ENCODE measurements around the gene SLC1A5. TPM values are rescaled to one million over a fixed set of nuclear protein-coding genes. Genes with fewer than 3 reads are reported as not detected.
"Not testable (repeated sequence)": the region's sequence is repeated elsewhere in the genome, so short reads cannot be mapped to it uniquely, and the experiment has no call there.

Gene SLC1A5
- total and polyA plus RNA-seq, 7 experiments from 2014 or later = 1.1 to 120 (median 5.3) TPM

DNA sequence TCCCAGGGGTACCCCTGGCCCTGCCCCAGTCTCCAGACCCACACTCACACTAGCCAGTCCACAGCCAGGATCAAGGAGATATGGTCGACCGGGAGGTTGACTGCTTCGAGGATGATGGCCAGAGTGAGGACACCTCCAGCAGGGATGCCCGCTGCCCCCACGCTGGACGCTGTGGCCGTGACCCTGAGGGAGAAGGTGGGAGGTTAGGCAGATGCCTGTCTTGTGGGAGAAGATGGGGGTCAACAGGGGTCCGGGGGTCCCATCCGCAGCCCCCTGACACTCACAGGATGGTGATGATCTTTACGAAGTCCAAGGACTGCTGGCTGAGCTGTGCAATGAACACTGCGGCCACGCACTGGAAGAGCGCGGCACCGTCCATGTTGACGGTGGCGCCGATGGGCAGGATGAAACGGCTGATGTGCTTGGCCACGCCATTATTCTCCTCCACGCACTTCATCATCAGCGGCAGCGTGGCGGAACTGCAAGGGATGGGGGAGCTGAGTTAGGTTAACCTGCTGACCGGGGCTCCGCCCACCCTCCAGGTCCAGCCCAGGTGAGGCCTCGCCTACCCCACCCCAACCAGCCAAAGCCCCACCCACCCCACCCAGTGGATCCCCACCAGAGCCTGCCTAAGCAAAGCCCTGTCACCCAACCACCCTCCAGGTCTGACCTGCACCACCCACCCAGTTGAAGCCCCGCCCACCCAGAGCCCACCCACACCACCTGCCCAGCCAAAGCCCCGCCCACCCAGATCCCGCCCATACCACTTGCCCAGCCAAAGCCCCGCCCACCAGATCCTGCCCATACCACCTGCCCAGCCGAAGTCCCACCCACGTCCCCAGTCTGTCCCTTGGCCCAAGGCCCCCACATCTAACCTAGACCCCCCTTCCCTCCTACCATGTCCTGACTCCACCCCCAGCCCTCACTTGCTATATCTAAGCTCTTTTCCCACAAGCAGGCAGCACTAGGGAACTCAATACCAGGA lies 11.2 kb downstream of the SLC1A5 start:
- Mint-ChIP-seq H3K27me3 (no peaks in the 10 kb centered on the region), H3K9me3 (peaks cover 0 to 2% (median 0%) of the 10 kb centered on the region in 11 donors), H3K4me3 (no peak overlapping the region), H3K36me3 (peaks cover 6 to 29% (median 12%) of the 10 kb centered on the region in 5 donors), H3K27ac (peak overlapping the region in 1 of 9 donors; percentile 42), H3K4me1 (peaks cover 0 to 24% (median 0%) of the 10 kb centered on the region in 7 donors)
- H3K4me3 ChIP-seq (ENCODE audit: low read length) = no peak overlapping the region
- ChIA-PET CTCF (no interaction called here), POLR2A (no interaction called here)
- intact Hi-C loops (cut with micrococcal nuclease) = no loop called here
- peaks cover 0 to 3% of the 10 kb centered on the region in 2 donors for H3K4me1 ChIP-seq (ENCODE audit: control insufficient read depth in 2 of 2, insufficient read depth in 2 of 2, low read length in 2 of 2)
- no peak overlapping the region for H3K27ac ChIP-seq (ENCODE audit: low read depth, low read length)
- H3K36me3 ChIP-seq (ENCODE audit: control insufficient read depth in 2 of 3, insufficient read depth in 3 of 3, low read length in 3 of 3) = peaks cover 0 to 19% (median 13%) of the 10 kb centered on the region in 3 experiments
- H3K27me3 ChIP-seq (ENCODE audit: control insufficient read depth in 2 of 2, insufficient read depth in 2 of 2, low read length in 2 of 2) = no peaks in the 10 kb centered on the region
- no peaks in the 10 kb centered on the region for H3K9me3 ChIP-seq (ENCODE audit: control insufficient read depth in 2 of 3, low read length in 3 of 3)
- DNase-seq (no peak), ATAC-seq (no peak)

DNA sequence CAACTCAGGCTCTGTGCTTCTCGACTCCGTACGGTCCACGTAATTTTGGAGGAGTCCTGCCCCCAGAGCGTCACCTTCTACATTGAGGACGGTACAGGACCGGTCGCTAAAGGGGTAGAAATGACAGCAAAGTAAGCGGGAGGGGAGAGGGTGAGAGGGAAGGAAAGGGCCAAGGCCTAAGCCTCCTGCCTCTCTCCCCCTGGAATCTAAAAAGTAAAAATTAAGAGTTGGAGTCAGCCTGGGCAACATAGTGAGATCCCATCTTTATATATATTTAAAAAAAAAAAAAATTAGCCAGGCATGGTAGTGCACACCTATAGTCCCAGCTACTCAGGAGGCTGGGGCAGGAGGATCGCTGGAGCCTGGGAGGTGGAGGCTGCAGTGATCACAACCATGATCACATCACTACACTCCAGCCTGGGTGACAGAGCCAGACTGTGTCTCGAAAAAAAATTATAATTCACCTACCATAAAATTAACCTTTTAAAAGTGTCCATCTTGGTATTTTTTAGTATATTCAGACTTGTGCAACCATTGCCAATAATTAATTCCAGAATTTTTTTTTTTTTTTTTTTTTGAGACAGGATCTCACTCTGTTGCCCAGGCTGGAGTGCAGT lies 12.6 kb downstream of the SLC1A5 start:
- Mint-ChIP-seq H3K27ac (no peak overlapping the region), H3K36me3 (peaks cover 6 to 25% (median 12%) of the 10 kb centered on the region in 5 donors), H3K27me3 (no peaks in the 10 kb centered on the region), H3K4me1 (peaks cover 0 to 18% (median 0%) of the 10 kb centered on the region in 7 donors), H3K9me3 (peaks cover 0 to 2% (median 0%) of the 10 kb centered on the region in 11 donors), H3K4me3 (no peak overlapping the region)
- ChIA-PET POLR2A (no interaction called here), CTCF (no interaction called here)
- Histone ChIP-seq H3K4me1 (ENCODE audit: control insufficient read depth in 2 of 2, insufficient read depth in 2 of 2, low read length in 2 of 2) (peaks cover 0 to 3% of the 10 kb centered on the region in 2 donors), H3K27ac (ENCODE audit: low read depth, low read length) (no peak overlapping the region), H3K4me3 (ENCODE audit: low read length) (no peak overlapping the region), H3K36me3 (ENCODE audit: control insufficient read depth in 2 of 3, insufficient read depth in 3 of 3, low read length in 3 of 3) (peaks cover 0 to 18% (median 8%) of the 10 kb centered on the region in 3 experiments), H3K27me3 (ENCODE audit: control insufficient read depth in 2 of 2, insufficient read depth in 2 of 2, low read length in 2 of 2) (no peaks in the 10 kb centered on the region), H3K9me3 (ENCODE audit: control insufficient read depth in 2 of 3, low read length in 3 of 3) (no peaks in the 10 kb centered on the region)
- DNase-seq (no peak), ATAC-seq (no peak)
- intact Hi-C loops (cut with micrococcal nuclease) = no loop called here

DNA sequence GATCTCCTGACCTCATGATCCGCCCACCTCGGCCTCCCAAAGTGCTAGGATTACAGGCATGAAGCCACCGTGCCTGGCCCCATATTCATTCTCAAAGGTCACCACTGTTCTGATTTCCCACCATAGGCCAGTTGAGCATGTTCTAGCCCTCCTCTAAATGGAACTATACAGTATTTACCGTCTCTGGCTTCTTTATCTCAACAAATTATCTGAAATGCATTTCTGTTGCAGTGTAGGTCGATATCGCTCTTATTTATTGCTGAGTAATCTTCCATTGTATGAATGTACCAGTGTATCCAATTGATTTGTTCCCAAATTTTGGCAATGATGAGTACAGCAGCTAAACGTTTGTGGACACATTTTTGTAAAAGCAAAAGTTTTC lies 15.4 kb downstream of the SLC1A5 start:
- no peak for DNase-seq
- H3K4me3 ChIP-seq (ENCODE audit: low read length) = no peak overlapping the region
- H3K27ac ChIP-seq (ENCODE audit: low read depth, low read length) = no peak overlapping the region
- Mint-ChIP-seq H3K36me3 (peaks cover 6 to 17% (median 12%) of the 10 kb centered on the region in 5 donors), H3K4me3 (no peak overlapping the region), H3K27ac (no peak overlapping the region), H3K4me1 (peaks cover 0 to 7% (median 0%) of the 10 kb centered on the region in 7 donors), H3K27me3 (no peaks in the 10 kb centered on the region), H3K9me3 (peaks cover 0 to 2% (median 0%) of the 10 kb centered on the region in 11 donors)
- ChIA-PET POLR2A (no interaction called here), CTCF (no interaction called here)
- intact Hi-C loops (cut with micrococcal nuclease) = no loop called here
- H3K4me1 ChIP-seq (ENCODE audit: control insufficient read depth in 2 of 2, insufficient read depth in 2 of 2, low read length in 2 of 2) = no peaks in the 10 kb centered on the region
- H3K27me3 ChIP-seq (ENCODE audit: control insufficient read depth in 2 of 2, insufficient read depth in 2 of 2, low read length in 2 of 2) = no peaks in the 10 kb centered on the region
- peaks cover 0 to 18% (median 8%) of the 10 kb centered on the region in 3 experiments for H3K36me3 ChIP-seq (ENCODE audit: control insufficient read depth in 2 of 3, insufficient read depth in 3 of 3, low read length in 3 of 3)
- ATAC-seq = no peak
- no peaks in the 10 kb centered on the region for H3K9me3 ChIP-seq (ENCODE audit: control insufficient read depth in 2 of 3, low read length in 3 of 3)

DNA sequence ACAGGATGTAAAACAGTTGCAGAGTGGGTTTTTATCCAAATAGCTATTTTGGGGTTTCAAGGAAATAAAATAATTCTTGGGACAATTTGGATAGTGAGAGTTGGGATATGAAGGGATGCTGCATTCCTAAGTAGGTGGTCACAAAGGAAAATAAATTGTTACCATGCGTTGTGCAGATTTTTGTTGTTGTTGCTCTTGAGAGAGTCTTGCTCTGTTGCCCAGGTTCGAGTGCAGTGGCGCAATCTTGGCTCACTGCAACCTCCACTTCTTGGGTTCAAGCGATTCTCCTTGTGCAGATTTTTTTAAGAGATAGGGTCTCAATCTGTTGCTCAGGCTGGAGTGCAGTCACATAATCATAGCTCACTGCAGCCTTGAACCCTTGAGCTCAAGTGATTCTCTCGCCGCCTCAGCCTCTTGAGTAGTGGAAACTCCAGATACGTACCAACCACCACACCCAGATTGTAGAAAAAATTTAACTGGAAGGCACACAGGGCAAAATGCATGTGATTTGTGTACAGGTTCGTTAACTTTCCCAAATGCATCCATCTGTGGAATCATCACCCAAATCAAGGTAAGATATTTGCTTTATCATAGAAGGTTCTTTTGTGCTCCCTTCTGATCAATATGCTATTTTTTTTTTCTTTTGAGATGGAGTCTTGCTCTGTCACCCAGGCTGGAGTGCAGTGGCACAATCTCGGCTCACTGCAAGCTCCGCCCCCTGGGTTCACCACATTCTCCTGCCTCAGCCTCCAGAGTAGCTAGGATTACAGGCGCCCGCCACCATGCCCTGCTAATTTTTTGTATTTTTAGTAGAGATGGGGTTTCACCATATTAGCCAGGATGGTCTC lies 16.0 kb downstream of the SLC1A5 start:
- peaks cover 0 to 2% (median 0%) of the 10 kb centered on the region in 11 donors for H3K9me3 Mint-ChIP-seq
- H3K27ac ChIP-seq (ENCODE audit: low read depth, low read length) = no peak overlapping the region
- ATAC-seq (no peak), DNase-seq (no peak)
- no peak overlapping the region for H3K4me3 ChIP-seq (ENCODE audit: low read length)
- H3K27ac Mint-ChIP-seq = no peak overlapping the region
- no peaks in the 10 kb centered on the region for H3K27me3 Mint-ChIP-seq
- intact Hi-C loops (cut with micrococcal nuclease) = no loop called here
- H3K36me3 ChIP-seq (ENCODE audit: control insufficient read depth in 2 of 3, insufficient read depth in 3 of 3, low read length in 3 of 3) = peaks cover 0 to 18% (median 8%) of the 10 kb centered on the region in 3 experiments
- no peaks in the 10 kb centered on the region for H3K4me1 ChIP-seq (ENCODE audit: control insufficient read depth in 2 of 2, insufficient read depth in 2 of 2, low read length in 2 of 2)
- peaks cover 6 to 16% (median 12%) of the 10 kb centered on the region in 5 donors for H3K36me3 Mint-ChIP-seq
- H3K9me3 ChIP-seq (ENCODE audit: control insufficient read depth in 2 of 3, low read length in 3 of 3) = no peaks in the 10 kb centered on the region
- no peak overlapping the region for H3K4me3 Mint-ChIP-seq
- H3K27me3 ChIP-seq (ENCODE audit: control insufficient read depth in 2 of 2, insufficient read depth in 2 of 2, low read length in 2 of 2) = no peaks in the 10 kb centered on the region
- ChIA-PET CTCF (no interaction called here), POLR2A (interaction anchor here (0.7 kb wide), 1 partner anchor 10 kb away, joined by 3 read pairs; no protein-coding TSS in a partner anchor)
- peaks cover 0 to 3% (median 0%) of the 10 kb centered on the region in 7 donors for H3K4me1 Mint-ChIP-seq

DNA sequence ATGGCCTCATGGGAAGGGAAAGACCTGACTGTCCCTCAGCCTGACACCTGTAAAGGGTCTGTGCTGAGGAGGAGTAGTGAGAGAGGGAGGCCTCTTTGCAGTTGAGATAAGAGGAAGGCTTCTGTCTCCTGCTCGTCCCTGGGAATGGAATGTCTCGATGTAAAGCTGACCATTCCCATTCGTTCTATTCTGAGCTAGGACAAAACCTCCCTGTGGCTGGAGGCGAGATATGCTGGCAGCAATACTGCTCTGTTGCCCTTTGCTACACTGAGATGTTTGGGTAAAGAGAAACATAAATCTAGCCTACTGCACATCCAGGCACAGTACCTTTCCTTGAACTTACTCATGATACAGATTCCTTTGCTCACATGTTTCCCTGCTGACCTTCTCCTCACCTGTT lies 19.6 kb downstream of the SLC1A5 start:
- POLR2A ChIA-PET; H3K9me3 ChIP-seq (ENCODE audit: control insufficient read depth in 2 of 3, low read length in 3 of 3); ATAC-seq; H3K4me3 Mint-ChIP-seq; H3K4me3 ChIP-seq (ENCODE audit: low read length); H3K4me1 ChIP-seq (ENCODE audit: control insufficient read depth in 2 of 2, insufficient read depth in 2 of 2, low read length in 2 of 2); H3K36me3 Mint-ChIP-seq; H3K27ac ChIP-seq (ENCODE audit: low read depth, low read length); H3K27me3 Mint-ChIP-seq; DNase-seq; H3K9me3 Mint-ChIP-seq; H3K4me1 Mint-ChIP-seq; H3K36me3 ChIP-seq (ENCODE audit: control insufficient read depth in 2 of 3, insufficient read depth in 3 of 3, low read length in 3 of 3); H3K27me3 ChIP-seq (ENCODE audit: control insufficient read depth in 2 of 2, insufficient read depth in 2 of 2, low read length in 2 of 2); H3K27ac Mint-ChIP-seq: not testable (repeated sequence)
- CTCF ChIA-PET = interaction anchor here (0.6 kb wide), 1 partner anchor 72 kb away, joined by 5 read pairs; no protein-coding TSS in a partner anchor
- intact Hi-C loops (cut with micrococcal nuclease) = loop anchor here in 1 of 2 donors (5.0 kb wide), 1 partner anchor 54 kb away; no protein-coding TSS in a partner anchor
